UCSD-AML1 (cell line): Measurements from ENCODE around the gene AHRR.
"Not testable (repeated sequence)": the region's sequence is repeated elsewhere in the genome, so short reads cannot be mapped to it uniquely, and the experiment has no call there.

ENCODE experiments used
- DNase-seq: peaks from one replicate; lab custom pipeline; 2025; ENCODE audit not compliant: unreplicated experiment; lab: John Stamatoyannopoulos, UW

AHRR gene

GRCh38 chr5:407051-407450 is 85.5 kb downstream of the AHRR start:
- no peak for DNase-seq

GRCh38 chr5:407801-408268 is 86.3 kb downstream of the AHRR start:
- DNase-seq = no peak

- no peak for DNase-seq
Observed at GRCh38 chr5:410911-411517, 89.5 kb downstream of the AHRR start.

- no peak for DNase-seq
Observed at GRCh38 chr5:411728-412127, 90.2 kb downstream of the AHRR start.

GRCh38 chr5:414991-415927 is 93.7 kb downstream of the AHRR start:
- not testable (repeated sequence) for DNase-seq

GRCh38 chr5:415928-416635 is 94.6 kb downstream of the AHRR start:
- no peak for DNase-seq

GRCh38 chr5:416636-416960 is 95.1 kb downstream of the AHRR start:
- no peak for DNase-seq

GRCh38 chr5:417301-418161 is 96.0 kb downstream of the AHRR start:
- no peak for DNase-seq

GRCh38 chr5:418162-419121 is 96.9 kb downstream of the AHRR start:
- no peak for DNase-seq

- DNase-seq = no peak
Observed at GRCh38 chr5:419970-420369, 98.5 kb downstream of the AHRR start.

GRCh38 chr5:420632-421286 is 99.2 kb downstream of the AHRR start:
- DNase-seq = no peak

- DNase-seq = no peak
Observed at GRCh38 chr5:421287-421880, 99.9 kb downstream of the AHRR start.

- no peak for DNase-seq
Observed at GRCh38 chr5:421901-422300, 100.4 kb downstream of the AHRR start.

- DNase-seq = no peak
Observed at GRCh38 chr5:422323-423232, 101.1 kb downstream of the AHRR start.

GRCh38 chr5:423233-423565 is 101.7 kb downstream of the AHRR start:
- DNase-seq = no peak

GRCh38 chr5:423626-424261 is 102.2 kb downstream of the AHRR start:
- DNase-seq = no peak

GRCh38 chr5:424301-425110 is 103.0 kb downstream of the AHRR start:
- no peak for DNase-seq
